Myocyte (in vitro differentiated cells): ENCODE results near the gene ASB6. TPM values are rescaled to one million over a fixed set of nuclear protein-coding genes. Genes with fewer than 3 reads are reported as not detected.
"Not testable (repeated sequence)": the region's sequence is repeated elsewhere in the genome, so short reads cannot be mapped to it uniquely, and the experiment has no call there.

Experiments
- DNase-seq: peaks from one replicate; pipeline ENCODE4 v3.0.0-alpha.2; 2012; ENCODE audit warnings: low read depth
- total RNA-seq: library from RNA; depleted of rRNA; stranded (reverse); fragments of >200 nt; gene quantifications from 2 replicates; pipeline ENCODE4 v1.2.3, GENCODE V29; 2014

Gene ASB6
- total RNA-seq, 1 donor from 2014 or later, result 17.4 TPM

GRCh38 chr9:129644365-129644764, 2.4 kb upstream of the ASB6 start:
- no peak for DNase-seq

GRCh38 chr9:129643706-129644105, 1.8 kb upstream of the ASB6 start:
- DNase-seq, result no peak

GRCh38 chr9:129640871-129641749, 841 bp downstream of the ASB6 start:
- no peak for DNase-seq

GRCh38 chr9:129640086-129640870, 1.7 kb downstream of the ASB6 start:
- no peak for DNase-seq

GRCh38 chr9:129639756-129640085, 2.2 kb downstream of the ASB6 start:
- DNase-seq, result no peak

GRCh38 chr9:129639034-129639630, 2.8 kb downstream of the ASB6 start:
- no peak for DNase-seq

- no peak for DNase-seq
Measured at GRCh38 chr9:129637673-129638439, 4.1 kb downstream of the ASB6 start.

GRCh38 chr9:129637102-129637501, 4.8 kb downstream of the ASB6 start:
- no peak for DNase-seq

- DNase-seq, result not testable (repeated sequence)
Measured at GRCh38 chr9:129636343-129636742, 5.6 kb downstream of the ASB6 start.

- no peak for DNase-seq
Measured at GRCh38 chr9:129635099-129636065, 6.6 kb downstream of the ASB6 start.

GRCh38 chr9:129633848-129634247, 8.1 kb downstream of the ASB6 start:
- DNase-seq, result no peak

- no peak for DNase-seq
Measured at GRCh38 chr9:129633207-129633606, 8.7 kb downstream of the ASB6 start.

- peak; percentile 31 for DNase-seq
Measured at GRCh38 chr9:129632460-129632859, 9.5 kb downstream of the ASB6 start.

- DNase-seq, result no peak
Measured at GRCh38 chr9:129631674-129632129, 10.2 kb downstream of the ASB6 start.

GRCh38 chr9:129630967-129631673, 10.8 kb downstream of the ASB6 start:
- DNase-seq, result no peak

- DNase-seq, result no peak
Measured at GRCh38 chr9:129629251-129629820, 12.6 kb downstream of the ASB6 start.

GRCh38 chr9:129628709-129629108, 13.2 kb downstream of the ASB6 start:
- DNase-seq, result no peak

- DNase-seq, result peak; percentile 52
Measured at GRCh38 chr9:129627556-129628440, 14.2 kb downstream of the ASB6 start.
